Measurements from ENCODE around the gene AIG1. TPM values are rescaled to one million over a fixed set of nuclear protein-coding genes. Genes with fewer than 3 reads are reported as not detected.
A peak's percentile ranks its signal among the peaks of the same experiment; 100 is the strongest.

The AIG1 gene
- total RNA-seq, 1 donor, result 70.9 TPM

GRCh38 chr6:143119260-143119659, 58.6 kb downstream of the AIG1 start:
- Histone ChIP-seq H3K4me1 (ENCODE audit: insufficient read depth, low read length) (peaks cover 9% of the 10 kb centered on the region), H3K4me3 (ENCODE audit: insufficient read depth, low read length) (no peak overlapping the region), H3K27ac (ENCODE audit: low read depth, low read length) (no peak overlapping the region), H4K20me1 (ENCODE audit: insufficient read depth, low read length) (no peaks in the 10 kb centered on the region), H3K79me2 (ENCODE audit: insufficient read depth, low read length) (no peaks in the 10 kb centered on the region), H3K9me3 (ENCODE audit: low read depth, low read length) (no peaks in the 10 kb centered on the region), H3K27me3 (ENCODE audit: insufficient read depth, low read length) (no peaks in the 10 kb centered on the region), H2AFZ (ENCODE audit: low read length) (no peak overlapping the region), H3K36me3 (ENCODE audit: insufficient read depth, low read length) (no peaks in the 10 kb centered on the region), H3K4me2 (ENCODE audit: insufficient read depth, low read length) (no peak overlapping the region)
- no peak for DNase-seq (ENCODE audit: insufficient read length, low spot score, missing footprints)
- no peak for TF ChIP-seq CTCF (IDR thresholded peaks at IDR 0.05; ENCODE audit: extremely low read depth, low read depth, low read length)

DNA sequence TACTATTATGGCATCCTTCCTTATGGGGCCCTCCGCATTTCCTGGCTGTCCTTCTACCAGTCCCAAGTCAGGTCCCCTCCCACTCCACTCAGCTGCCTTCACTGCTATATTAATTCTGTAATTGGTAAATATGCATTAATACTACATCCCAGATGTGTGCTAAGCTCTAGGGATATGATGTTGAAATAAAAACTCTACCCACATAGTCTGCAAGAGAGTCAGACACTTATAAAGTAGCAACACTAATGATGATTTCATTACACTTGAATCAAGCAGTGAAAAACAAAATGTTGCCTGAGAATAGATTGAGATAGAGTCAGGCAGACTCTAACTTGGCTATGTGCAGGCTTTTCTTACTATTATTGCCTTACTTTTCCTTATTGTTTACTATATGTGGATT, 62.4 kb downstream of the AIG1 start:
- no peak overlapping the region for H2AFZ ChIP-seq (ENCODE audit: low read length)
- no peak overlapping the region for H3K4me2 ChIP-seq (ENCODE audit: insufficient read depth, low read length)
- H3K27ac ChIP-seq (ENCODE audit: low read depth, low read length), result no peak overlapping the region
- no peaks in the 10 kb centered on the region for H3K27me3 ChIP-seq (ENCODE audit: insufficient read depth, low read length)
- peaks cover 42% of the 10 kb centered on the region for H3K4me1 ChIP-seq (ENCODE audit: insufficient read depth, low read length)
- DNase-seq (ENCODE audit: insufficient read length, low spot score, missing footprints), result no peak
- no peaks in the 10 kb centered on the region for H3K36me3 ChIP-seq (ENCODE audit: insufficient read depth, low read length)
- H3K4me3 ChIP-seq (ENCODE audit: insufficient read depth, low read length), result no peak overlapping the region
- TF ChIP-seq CTCF (IDR thresholded peaks at IDR 0.05; ENCODE audit: extremely low read depth, low read depth, low read length), result no peak
- no peaks in the 10 kb centered on the region for H4K20me1 ChIP-seq (ENCODE audit: insufficient read depth, low read length)
- H3K79me2 ChIP-seq (ENCODE audit: insufficient read depth, low read length), result no peaks in the 10 kb centered on the region
- no peaks in the 10 kb centered on the region for H3K9me3 ChIP-seq (ENCODE audit: low read depth, low read length)

- H2AFZ ChIP-seq (ENCODE audit: low read length), result no peak overlapping the region
- no peak overlapping the region for H3K4me3 ChIP-seq (ENCODE audit: insufficient read depth, low read length)
- H3K27me3 ChIP-seq (ENCODE audit: insufficient read depth, low read length), result no peaks in the 10 kb centered on the region
- DNase-seq (ENCODE audit: insufficient read length, low spot score, missing footprints), result no peak
- H3K79me2 ChIP-seq (ENCODE audit: insufficient read depth, low read length), result no peaks in the 10 kb centered on the region
- no peak overlapping the region for H3K27ac ChIP-seq (ENCODE audit: low read depth, low read length)
- H4K20me1 ChIP-seq (ENCODE audit: insufficient read depth, low read length), result no peaks in the 10 kb centered on the region
- no peaks in the 10 kb centered on the region for H3K9me3 ChIP-seq (ENCODE audit: low read depth, low read length)
- no peaks in the 10 kb centered on the region for H3K36me3 ChIP-seq (ENCODE audit: insufficient read depth, low read length)
- H3K4me2 ChIP-seq (ENCODE audit: insufficient read depth, low read length), result no peak overlapping the region
- H3K4me1 ChIP-seq (ENCODE audit: insufficient read depth, low read length), result peaks cover 48% of the 10 kb centered on the region
- no peak for TF ChIP-seq CTCF (IDR thresholded peaks at IDR 0.05; ENCODE audit: extremely low read depth, low read depth, low read length)
These were observed 63.3 kb downstream of the AIG1 start for GRCh38 chr6:143123941-143124340.

GRCh38 chr6:143125455-143125854, 64.8 kb downstream of the AIG1 start:
- H3K36me3 ChIP-seq (ENCODE audit: insufficient read depth, low read length), result no peaks in the 10 kb centered on the region
- DNase-seq (ENCODE audit: insufficient read length, low spot score, missing footprints), result peak; percentile 82
- H3K79me2 ChIP-seq (ENCODE audit: insufficient read depth, low read length), result no peaks in the 10 kb centered on the region
- peak overlapping the region; percentile 88 for H3K4me2 ChIP-seq (ENCODE audit: insufficient read depth, low read length)
- H3K4me1 ChIP-seq (ENCODE audit: insufficient read depth, low read length), result peaks cover 48% of the 10 kb centered on the region
- no peak for TF ChIP-seq CTCF (IDR thresholded peaks at IDR 0.05; ENCODE audit: extremely low read depth, low read depth, low read length)
- peak overlapping the region; percentile 91 for H3K27ac ChIP-seq (ENCODE audit: low read depth, low read length)
- no peaks in the 10 kb centered on the region for H3K9me3 ChIP-seq (ENCODE audit: low read depth, low read length)
- peak overlapping the region; percentile 61 for H3K4me3 ChIP-seq (ENCODE audit: insufficient read depth, low read length)
- H4K20me1 ChIP-seq (ENCODE audit: insufficient read depth, low read length), result no peaks in the 10 kb centered on the region
- no peak overlapping the region for H2AFZ ChIP-seq (ENCODE audit: low read length)
- no peaks in the 10 kb centered on the region for H3K27me3 ChIP-seq (ENCODE audit: insufficient read depth, low read length)
